NCI-H82 treated with DMSO at 0.1 percent for 48 hours (cell line): ENCODE data around the gene SSR2.
"Not testable (repeated sequence)": the region's sequence is repeated elsewhere in the genome, so short reads cannot be mapped to it uniquely, and the experiment has no call there.

ENCODE experiments used
- DNase-seq: peaks from one replicate; lab custom pipeline; 2025; ENCODE audit not compliant: unreplicated experiment; lab: John Stamatoyannopoulos, UW

Gene SSR2

DNA sequence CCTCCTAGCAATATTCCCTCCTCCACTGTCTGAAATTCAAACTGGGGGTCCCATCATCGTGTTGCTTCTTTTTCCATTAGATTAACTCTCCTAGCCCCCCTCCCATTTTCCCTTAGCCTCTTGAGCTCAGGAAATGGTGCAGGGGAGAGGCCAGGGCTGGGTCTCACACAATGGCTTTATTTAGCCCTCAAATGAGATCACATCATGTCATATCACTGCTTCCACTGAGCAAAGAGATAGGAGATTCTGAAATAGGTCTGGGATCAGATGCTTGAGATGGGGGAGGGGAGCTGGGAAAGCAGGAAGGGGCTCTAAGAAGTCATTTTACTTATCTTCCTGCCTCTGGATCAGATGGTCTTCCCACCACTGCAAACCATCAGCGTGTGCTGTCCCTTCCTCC lies 24.6 kb downstream of the SSR2 start:
- no peak for DNase-seq

GRCh38 chr1:155993595-155993994 lies 27.2 kb downstream of the SSR2 start:
- DNase-seq, result no peak

GRCh38 chr1:155990005-155990739 lies 30.6 kb downstream of the SSR2 start:
- no peak for DNase-seq

- DNase-seq, result peak; percentile 52
These were observed 31.3 kb downstream of the SSR2 start for GRCh38 chr1:155989242-155990004.

DNA sequence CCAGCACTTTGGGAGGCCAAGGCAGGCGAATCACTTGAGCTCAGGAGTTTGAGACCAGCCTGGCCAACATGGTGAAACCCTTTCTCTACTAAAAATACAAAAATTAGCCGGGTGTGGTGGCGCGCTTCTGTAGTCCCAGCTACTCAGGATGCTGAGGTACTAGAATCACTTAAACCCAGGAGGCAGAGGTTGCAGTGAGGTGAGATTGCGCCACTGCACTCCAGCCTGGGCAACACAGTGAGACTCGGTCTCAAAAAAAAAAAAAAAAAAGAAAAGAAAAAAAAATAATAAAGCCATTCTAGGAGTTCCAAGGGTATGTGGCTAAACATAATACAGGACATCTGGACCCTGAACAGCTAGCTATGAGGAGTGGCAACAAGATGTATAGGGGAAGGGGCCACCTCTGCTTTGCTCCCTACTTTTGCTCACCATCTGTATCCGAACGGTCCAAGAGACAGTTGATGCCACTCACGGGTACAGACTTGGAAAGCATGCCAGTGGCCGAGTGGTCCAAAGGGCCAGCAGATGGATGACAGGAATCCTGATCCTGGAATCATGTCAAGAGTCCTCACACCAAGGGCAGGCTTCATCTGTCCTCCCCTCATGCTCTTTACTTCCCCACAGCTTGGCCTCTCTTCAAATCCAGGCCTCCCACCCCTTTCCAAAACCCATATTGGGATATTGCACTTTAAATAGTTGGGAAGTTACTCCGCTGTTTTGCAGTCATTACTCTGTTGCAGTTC lies 35.7 kb downstream of the SSR2 start:
- DNase-seq, result not testable (repeated sequence)

DNA sequence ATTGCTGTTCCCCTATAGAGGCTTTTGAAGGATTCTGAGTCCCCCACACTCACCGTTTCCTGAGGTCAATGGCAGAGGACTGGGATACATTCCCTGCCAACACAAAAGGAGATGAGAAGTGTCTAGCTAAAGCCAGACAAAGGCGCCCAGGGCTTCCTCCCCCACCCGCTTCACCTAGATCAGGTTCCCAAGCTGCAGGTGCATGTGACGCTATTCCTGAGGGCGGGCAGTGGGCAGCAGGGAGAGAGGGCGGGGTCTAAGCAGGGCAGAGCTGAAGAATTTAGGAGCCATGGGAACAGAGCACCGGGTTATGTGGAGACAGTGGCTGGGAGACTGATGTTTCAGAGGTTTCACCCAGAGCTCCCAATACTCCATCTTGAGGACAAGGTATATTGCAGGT lies 36.4 kb downstream of the SSR2 start:
- no peak for DNase-seq

DNA sequence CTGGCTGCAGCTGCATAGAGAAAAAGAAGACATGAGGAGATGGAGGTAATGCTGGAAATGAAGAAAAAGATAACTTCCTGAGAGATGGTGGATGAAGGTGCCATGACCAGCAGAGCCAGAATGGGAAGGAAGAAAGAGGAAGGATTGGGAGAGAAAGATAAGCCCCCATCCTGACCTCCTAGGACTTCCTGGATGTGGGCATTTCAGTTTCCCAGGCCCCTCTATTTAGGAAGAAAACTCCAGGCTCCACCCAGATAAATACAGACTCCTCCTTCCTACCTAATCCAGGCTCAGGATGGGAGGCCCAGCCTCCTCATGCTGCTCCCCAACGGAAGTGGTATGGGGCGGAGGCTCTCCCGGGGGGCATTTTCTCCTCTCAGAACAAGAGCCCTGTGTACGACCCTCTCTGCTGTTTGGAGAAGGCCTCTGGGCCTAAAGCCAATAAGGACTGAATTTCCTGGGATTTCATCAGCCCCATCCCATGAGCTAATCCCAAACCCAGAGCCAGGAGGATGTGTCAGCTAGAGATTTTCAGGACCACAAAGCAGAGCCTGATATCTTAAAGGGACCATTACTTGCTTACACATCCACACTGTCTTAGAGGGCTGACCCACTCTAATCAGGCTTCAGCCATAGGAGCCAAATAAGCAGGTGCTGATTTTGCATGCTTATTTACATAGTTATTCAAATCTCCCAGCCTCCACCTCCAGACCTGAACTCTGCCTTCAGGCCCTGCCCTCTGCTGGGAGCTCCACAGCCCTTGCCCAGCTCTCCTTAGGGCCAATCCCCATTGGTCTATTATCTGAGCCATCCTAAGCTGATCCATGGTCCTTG lies 37.3 kb downstream of the SSR2 start:
- peak; percentile 97 for DNase-seq

- DNase-seq, result no peak
These were observed 38.6 kb downstream of the SSR2 start for GRCh38 chr1:155982106-155982505.

GRCh38 chr1:155981266-155982088 lies 39.3 kb downstream of the SSR2 start:
- peak; percentile 21 for DNase-seq

GRCh38 chr1:155979597-155980343 lies 41.0 kb downstream of the SSR2 start:
- no peak for DNase-seq

DNA sequence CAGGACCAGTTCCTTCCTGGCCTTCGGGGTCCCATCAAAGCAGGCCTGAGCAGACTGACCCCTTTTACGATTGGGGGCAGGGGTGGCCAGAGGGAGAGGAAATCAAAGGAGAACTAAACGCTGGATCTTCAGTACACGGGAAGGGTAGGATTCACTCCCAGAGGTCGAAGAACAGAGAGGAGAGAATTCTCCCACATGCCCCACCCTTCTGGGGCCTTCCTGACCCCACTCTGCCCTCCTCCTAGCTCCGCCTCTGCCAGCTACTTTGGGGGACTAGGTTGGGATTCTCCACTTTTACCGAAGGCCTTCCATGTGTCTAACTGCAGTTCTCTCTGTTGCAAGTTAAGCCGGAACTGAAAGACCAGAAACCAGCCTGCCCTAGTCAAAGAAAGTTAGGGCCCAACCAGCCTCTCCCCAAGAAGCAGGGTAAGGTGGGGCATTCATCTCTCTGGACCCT lies 41.8 kb downstream of the SSR2 start:
- no peak for DNase-seq

DNA sequence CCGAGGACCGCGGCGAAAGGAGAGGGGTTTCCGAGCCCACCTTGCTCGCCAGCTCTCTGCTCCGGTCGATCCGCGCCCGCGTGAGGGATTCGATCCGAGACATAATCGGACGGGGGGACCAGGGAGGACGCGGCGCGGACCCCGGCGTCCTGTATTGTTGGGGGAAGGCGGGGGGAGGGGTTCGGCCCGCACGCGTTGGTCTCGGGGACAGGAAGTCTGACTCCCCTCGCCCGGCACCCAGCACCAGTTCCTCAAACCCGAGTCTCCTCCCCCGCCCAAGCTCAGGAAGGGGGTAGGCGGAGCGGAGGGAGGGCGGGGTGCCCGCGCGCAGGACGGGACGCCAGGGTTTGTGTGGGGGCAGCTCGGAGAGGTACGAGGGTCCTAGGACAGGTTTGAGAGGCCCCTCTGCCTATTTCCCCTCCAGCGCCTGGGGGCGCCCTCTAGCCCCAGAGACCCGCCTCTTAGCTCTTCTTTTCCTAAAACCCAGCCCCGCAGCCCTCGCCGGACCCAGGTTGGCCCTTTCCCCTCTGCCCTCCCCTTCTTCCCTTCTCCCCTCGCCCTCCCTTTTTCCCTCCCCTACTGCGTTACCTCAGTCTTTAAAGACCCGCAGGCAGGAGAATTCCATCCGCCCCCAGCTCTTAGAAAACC lies 42.3 kb downstream of the SSR2 start, which contains the start of gene ARHGEF2:
TSS of gene ARHGEF2 (minus strand) at position 223 of the 648 bp plus-strand sequence. CDS start at position 103, 120 bp downstream.
- DNase-seq, result peak; percentile 80

GRCh38 chr1:155977690-155978324 lies 42.9 kb downstream of the SSR2 start:
- DNase-seq, result no peak

- no peak for DNase-seq
These were observed 43.6 kb downstream of the SSR2 start for GRCh38 chr1:155976913-155977689.

GRCh38 chr1:155976062-155976912 lies 44.5 kb downstream of the SSR2 start:
- peak; percentile 82 for DNase-seq

DNA sequence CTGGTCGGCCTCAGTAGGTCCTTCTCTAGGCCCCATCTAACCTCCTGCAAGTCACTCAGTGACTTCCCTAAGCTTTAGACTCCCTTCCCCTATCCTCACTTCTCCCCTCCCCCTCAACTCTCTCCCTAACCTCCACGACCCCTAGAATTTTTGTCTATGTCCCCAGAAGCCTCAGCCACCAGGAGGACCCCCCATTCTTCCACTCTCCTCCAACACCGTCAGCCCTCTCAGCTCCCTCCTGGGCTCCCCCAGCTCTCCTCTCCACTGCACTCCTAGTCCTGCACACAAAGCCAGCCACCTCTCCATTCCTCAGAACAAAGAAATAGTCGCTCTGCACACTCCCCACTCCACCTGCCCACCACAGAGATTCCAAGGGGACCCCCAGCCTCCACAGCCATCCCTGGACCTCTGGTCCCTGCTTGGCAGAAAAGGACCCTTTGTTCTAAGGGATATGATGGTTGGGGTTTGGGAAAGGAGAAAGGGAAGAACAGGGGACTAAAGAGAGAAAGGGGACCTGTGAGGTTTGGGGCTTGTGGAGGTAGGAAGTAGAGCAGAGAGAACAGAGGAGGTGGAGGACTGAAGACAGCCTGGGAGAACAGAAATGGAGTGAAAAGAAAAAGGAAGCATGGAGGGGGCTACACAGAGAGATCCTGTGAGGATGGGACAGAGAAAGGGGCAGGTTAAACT lies 45.2 kb downstream of the SSR2 start:
- no peak for DNase-seq
